ENCODE results near the gene BBS7.

BBS7 gene, protein sequence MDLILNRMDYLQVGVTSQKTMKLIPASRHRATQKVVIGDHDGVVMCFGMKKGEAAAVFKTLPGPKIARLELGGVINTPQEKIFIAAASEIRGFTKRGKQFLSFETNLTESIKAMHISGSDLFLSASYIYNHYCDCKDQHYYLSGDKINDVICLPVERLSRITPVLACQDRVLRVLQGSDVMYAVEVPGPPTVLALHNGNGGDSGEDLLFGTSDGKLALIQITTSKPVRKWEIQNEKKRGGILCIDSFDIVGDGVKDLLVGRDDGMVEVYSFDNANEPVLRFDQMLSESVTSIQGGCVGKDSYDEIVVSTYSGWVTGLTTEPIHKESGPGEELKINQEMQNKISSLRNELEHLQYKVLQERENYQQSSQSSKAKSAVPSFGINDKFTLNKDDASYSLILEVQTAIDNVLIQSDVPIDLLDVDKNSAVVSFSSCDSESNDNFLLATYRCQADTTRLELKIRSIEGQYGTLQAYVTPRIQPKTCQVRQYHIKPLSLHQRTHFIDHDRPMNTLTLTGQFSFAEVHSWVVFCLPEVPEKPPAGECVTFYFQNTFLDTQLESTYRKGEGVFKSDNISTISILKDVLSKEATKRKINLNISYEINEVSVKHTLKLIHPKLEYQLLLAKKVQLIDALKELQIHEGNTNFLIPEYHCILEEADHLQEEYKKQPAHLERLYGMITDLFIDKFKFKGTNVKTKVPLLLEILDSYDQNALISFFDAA

DNA sequence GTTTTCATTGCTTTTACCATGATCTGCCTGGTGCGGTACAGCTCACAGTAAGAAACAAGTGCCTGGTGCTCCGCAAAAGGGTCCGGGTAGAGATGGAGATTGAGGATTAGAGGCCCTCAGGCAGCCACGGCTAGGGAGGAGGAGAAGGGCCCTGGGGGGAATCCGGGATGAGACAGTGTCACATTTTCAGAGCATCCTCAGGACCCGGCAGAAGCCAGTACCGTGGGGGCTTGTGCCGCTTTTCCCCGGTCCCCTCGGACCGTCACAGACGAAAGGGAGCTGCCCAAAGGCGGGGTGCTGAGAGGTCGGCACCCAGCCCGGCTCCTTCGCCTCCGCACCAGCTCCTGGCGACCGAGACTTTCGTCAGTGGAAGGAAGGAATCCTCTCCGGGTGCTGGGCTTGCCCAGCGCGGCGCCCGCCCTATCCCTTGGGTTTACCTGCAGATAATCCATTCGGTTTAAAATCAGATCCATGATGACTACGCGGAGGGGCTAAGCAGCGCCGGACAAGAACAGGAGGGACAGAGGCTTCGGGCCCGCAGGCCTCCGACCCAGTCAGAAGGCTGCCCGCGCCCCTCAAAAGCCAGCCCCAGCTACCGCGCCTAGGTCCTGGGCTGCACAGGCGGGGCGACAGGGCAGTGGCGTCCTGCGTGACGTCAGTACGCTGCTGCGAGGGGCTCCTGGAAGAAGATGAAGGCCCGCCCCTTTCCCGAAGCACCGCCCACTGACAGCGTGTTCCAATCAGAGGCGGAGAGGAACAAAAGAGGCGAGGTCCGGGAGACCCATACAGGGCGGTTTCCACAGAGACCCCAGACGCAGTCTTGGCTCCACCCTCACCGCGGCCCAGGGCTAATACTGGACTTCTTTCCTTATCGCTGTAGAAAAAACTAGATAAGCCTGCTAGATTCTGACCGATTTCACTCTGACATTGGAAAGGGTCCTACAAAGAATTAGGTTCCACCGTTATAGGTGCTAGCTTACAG is at the start of gene BBS7:
BBS7 (minus strand) TSS at position 634 of the 982 bp plus-strand sequence; CDS start at position 473, 161 bp downstream.
- peak; percentile 97 for DNase-seq

DNA sequence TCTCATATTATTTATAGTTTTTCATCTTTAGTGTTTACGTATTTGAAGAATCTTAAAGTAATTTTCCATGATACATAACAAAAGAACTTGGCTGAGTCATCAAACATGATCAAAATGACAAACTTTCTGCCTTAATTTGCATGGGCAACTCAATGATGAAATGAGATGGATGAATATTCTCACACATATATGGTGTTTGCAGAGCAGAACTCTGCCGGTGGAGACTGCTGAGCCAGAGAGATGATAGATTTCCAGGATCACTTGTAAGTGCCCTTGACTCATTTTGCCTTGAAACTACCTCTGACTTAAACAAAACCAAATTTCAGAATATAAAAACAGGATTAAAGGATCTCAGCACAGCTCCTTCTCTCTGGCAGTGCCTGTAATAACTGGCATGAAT is 43.4 kb upstream of the BBS7 start:
- DNase-seq, result peak; percentile 34

DNA sequence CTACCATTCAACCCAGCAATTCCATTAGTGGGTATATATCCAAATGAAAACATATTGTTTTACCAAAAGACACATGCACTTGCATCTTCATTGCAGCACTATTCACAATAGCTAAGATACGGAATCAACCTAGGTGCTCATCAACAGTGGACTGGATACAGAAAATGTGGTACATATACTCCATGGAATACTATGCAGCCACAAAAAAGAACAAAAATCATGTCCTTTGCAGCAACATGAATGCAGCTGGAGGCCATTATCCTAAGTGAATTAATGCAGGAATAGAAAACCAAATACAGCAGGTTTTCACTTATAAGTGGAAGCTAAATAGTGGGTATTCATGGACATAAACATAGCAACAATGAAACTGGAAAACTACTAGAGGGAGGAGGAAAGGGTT is 38.1 kb upstream of the BBS7 start:
- DNase-seq, result no peak

DNA sequence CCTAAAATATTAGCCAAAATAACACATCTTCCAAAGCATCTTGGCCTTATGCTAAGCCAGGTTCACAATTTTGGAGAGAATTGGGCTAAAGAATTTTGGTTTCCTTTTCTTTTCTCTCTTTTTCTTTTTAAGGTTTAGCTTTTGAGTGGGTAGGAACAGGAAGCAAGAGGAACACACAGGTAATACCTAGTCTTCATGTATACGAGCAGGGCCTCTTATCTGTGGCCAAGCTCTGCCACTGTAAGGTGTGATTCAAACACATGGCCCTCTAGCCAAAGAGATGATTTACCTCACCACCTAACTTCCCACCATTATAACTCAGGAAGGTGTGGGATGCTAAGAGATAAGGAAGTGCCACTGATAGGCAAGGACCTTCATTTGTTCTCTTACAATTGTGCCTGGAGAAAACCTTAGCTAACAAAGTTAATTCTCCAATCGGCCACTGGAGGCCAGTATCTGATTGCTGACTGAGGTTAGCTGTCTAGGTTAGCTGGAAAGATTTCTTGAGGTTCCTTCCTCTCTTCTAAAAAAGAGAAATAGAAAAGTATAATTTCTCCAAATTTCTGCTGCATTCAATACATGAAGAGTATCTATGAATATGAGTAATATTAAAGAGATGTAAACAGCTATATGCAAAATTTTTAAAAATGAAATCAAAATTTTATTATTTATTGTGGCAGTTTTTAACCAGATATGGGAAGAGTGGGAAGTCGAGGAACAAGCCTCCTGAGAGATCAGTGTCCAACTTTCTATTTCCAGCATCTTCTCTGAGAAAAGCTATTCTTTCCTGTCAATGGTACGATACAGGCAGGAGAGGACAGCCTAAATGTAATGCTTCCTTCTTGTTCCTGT is 30.1 kb upstream of the BBS7 start:
- peak; percentile 58 for DNase-seq

DNA sequence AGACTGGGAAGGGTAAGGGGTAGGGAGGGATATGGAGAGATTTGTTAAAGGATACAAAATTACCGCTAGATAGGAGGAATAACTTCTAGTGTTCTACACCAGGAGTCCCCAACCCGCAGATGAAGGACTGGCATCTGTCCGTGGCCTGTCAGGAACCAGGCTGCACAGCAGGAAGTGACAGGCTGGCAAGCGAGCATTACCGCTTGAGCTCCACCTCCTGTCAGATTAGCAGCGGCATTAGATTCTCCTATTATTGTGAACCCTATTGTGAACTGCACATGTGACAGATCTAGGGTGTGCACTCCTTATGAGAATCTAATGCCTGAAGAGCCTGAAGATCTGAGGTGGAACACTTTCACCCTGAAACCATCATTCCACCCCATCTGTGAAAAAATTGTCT is 27.9 kb upstream of the BBS7 start:
- no peak for DNase-seq

- DNase-seq, result no peak
Observed at GRCh38 chr4:121888134-121888533, 17.9 kb upstream of the BBS7 start.

- no peak for DNase-seq
Observed at GRCh38 chr4:121885115-121885514, 14.8 kb upstream of the BBS7 start.

- no peak for DNase-seq
Observed at GRCh38 chr4:121881158-121881557, 10.9 kb upstream of the BBS7 start.

GRCh38 chr4:121879135-121879534 is 8.9 kb upstream of the BBS7 start:
- no peak for DNase-seq

DNA sequence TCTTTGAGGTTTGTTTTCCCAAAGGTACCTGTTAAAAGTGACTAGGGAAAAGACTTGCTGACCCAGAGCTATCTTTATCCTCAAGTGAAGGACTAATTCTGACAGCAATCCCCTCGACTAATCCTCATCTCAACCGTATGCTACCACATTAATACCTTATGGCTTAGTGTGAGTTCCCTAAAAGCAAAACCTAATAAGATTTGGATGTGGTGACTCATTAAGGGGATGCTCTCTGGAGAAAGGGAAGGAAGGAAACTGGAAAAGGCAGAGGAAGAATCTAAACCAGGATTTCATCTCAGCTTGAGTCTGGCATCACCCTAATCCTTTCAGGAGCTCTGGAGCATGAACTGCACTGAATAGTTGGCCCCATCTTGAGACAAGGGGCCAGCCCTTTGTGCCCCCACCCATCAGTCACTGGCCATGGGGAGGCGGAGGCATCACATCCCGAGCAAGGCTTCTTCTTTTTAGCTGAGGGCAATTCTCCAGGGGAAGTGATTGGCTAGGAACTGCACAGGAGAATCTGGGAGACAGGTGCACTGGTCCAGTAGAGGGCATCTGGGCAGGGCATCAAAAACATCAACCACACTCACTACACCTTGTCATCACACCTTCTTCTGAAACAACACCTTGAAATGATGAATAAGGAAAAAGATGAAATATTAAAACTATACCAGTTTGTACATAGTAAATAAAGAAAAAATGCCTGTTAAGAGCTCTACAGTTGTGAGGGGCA is 6.9 kb upstream of the BBS7 start:
- peak; percentile 56 for DNase-seq

GRCh38 chr4:121876070-121876469 is 5.8 kb upstream of the BBS7 start:
- no peak for DNase-seq

DNA sequence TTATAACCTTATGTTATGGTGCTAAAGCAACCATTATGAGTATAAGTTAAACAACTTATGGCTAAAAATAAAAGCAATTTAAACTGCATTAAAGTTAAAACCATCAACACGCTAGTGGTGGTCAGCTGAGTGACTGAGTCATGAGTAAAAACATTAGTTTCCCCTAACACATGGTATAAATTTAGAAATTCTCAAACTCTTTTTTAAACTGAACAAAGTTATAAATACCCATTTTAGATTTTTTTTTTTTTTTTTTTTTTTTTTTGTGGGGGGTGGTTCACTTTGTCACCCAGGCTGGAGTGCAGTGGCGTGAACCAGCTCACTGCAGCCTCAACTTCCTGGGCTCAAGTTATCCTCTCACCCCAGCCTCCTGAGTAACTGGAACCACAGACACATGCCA is 5.4 kb upstream of the BBS7 start:
- peak; percentile 50 for DNase-seq

DNA sequence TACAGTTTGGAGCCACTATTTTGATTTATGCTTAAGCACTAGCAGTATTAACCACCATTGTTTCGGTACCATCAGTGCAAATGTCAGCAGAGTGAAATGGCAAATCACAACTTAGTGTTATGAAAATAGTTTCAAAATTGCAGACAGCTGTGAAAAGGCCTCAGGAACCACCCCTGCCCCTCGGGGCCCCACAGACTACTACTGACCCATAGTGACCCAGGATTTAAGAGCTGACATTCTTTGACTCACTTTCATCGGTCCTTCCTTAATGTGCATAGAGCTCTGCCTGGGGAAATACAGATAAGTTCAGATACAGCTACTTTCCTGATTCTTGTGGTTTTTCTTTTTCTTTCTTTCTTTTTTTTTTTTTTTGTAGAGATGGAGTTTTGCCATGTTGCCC is 3.3 kb upstream of the BBS7 start:
- peak; percentile 22 for DNase-seq

- no peak for DNase-seq
Observed at GRCh38 chr4:121863799-121864198, 6.5 kb downstream of the BBS7 start.

GRCh38 chr4:121861426-121861825 is 8.8 kb downstream of the BBS7 start:
- no peak for DNase-seq

GRCh38 chr4:121860121-121860520 is 10.2 kb downstream of the BBS7 start:
- DNase-seq, result no peak

DNA sequence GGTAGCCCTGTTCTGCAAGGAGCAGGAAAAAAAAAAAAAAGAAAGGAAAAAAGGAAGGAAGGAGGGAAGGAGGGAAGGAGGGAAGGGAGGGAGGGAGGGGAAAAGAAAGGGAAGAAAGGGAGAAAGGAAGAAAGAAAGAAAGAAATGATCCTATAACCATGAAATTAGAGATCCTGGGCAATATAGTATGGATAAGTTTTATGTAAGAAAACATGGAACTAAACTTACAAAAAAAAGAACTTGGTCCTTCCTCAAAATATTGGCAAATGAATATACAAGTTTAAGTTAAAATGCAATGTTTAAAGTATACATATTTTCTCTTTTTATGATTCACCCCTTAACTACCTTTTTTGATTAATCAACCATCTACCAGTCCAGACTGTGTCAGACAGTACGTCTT is 18.9 kb downstream of the BBS7 start:
- no peak for DNase-seq

GRCh38 chr4:121846662-121847061 is 23.6 kb downstream of the BBS7 start:
- no peak for DNase-seq

DNA sequence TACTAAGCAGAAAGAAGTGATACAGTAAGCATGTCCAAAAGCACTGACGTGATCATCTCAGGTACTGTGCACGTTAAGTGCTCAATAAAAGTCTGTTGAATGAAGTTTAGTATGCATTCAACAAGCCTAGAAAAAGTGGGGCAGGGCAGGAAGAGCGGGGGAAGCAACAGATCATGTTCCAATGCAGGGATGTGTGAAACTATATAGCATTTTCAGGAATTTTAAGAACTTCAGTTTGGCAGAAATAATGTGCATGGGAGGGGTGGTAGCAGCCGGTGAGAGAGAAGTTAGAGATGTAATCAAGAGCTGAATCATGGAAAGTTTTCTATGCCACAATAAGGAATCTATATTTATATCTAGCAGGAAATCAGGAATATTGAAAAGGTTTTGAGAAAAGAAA is 27.4 kb downstream of the BBS7 start:
- DNase-seq, result peak; percentile 53

DNA sequence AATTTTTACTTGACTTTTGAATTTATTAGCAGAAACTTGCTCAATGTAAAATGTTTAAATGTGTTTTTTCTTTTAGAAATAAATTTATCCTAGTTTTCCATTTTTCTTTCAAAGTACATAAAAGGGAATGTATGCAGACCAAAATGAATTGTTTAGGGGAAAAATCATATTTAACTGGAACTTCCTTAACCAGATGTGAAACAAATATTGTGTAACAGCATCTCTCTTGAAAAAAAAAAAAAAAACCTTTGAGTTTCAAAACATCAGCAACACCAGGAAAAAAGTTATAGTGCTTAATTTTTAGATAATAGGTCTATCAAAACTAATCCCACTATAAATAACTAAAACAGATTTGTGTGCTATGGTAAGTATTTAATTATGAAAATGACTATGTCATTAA is 32.1 kb downstream of the BBS7 start:
- no peak for DNase-seq

GRCh38 chr4:121829511-121829910 is 40.8 kb downstream of the BBS7 start:
- DNase-seq, result peak; percentile 41

Data from fibroblast of skin of right biceps (primary cell).